OCI-LY1 (cell line): ENCODE results near the gene MAML1.

Experiments used
- H2AFZ ChIP-seq: fragments of 200-600 bp; sonication (generic), shearing (Covaris generic); 2 replicates; pipeline ENCODE4 v1.6.0; 2014; ENCODE audit warnings: antibody characterized with exemption, mild to moderate bottlenecking, low read length
- H3F3A ChIP-seq: fragments of 200-600 bp; sonication (generic), shearing (Covaris generic); 2 replicates; pipeline ENCODE4 v1.6.0; 2014; ENCODE audit warnings: mild to moderate bottlenecking, antibody characterized with exemption, low read length, moderate library complexity; ENCODE audit not compliant: insufficient read depth
- H3K27ac ChIP-seq: fragments of 200-600 bp; sonication (generic); 2 replicates; pipeline ENCODE4 v1.5.1; 2014; ENCODE audit warnings: low read length, mixed run types, mild to moderate bottlenecking, low read depth; ENCODE audit not compliant: poor library complexity, severe bottlenecking
- H3K27me3 ChIP-seq: fragments of 200-600 bp; sonication (generic); 2 replicates; pipeline ENCODE4 v1.6.0; 2014; ENCODE audit warnings: antibody characterized with exemption, mild to moderate bottlenecking, low read length, moderate library complexity; ENCODE audit not compliant: insufficient read depth
- H3K36me3 ChIP-seq: fragments of 200-600 bp; sonication (generic); 2 replicates; pipeline ENCODE4 v1.6.1; 2014; ENCODE audit warnings: mild to moderate bottlenecking, antibody characterized with exemption, low read length, moderate library complexity, mixed read lengths; ENCODE audit not compliant: insufficient read depth
- H3K4me1 ChIP-seq: fragments of 200-600 bp; sonication (generic); 2 replicates; pipeline ENCODE4 v1.5.1; 2014; ENCODE audit warnings: mild to moderate bottlenecking, low read length, moderate library complexity; ENCODE audit not compliant: insufficient read depth, severe bottlenecking
- H3K4me2 ChIP-seq: fragments of 200-600 bp; sonication (generic), shearing (Covaris generic); 2 replicates; pipeline ENCODE4 v1.6.1; 2014; ENCODE audit warnings: low read length
- H3K4me3 ChIP-seq: fragments of 200-600 bp; sonication (generic); 2 replicates; pipeline ENCODE4 v1.5.1; 2014; ENCODE audit warnings: low read length, low read depth, mild to moderate bottlenecking, mixed read lengths; ENCODE audit not compliant: poor library complexity, severe bottlenecking
- H3K79me2 ChIP-seq: fragments of 200-600 bp; shearing (Covaris generic); 2 replicates; pipeline ENCODE4 v1.6.1; 2016; ENCODE audit warnings: mixed run types, low read length, mixed read lengths; ENCODE audit not compliant: insufficient read depth
- H3K9ac ChIP-seq: fragments of 200-600 bp; sonication (generic), shearing (Covaris generic); 2 replicates; pipeline ENCODE4 v1.6.1; 2014; ENCODE audit warnings: mild to moderate bottlenecking, low read length, mixed read lengths
- H3K9me2 ChIP-seq: fragments of 200-600 bp; sonication (generic), shearing (Covaris generic); 2 replicates; pipeline ENCODE4 v1.6.1; 2014; ENCODE audit warnings: low read depth, mild to moderate bottlenecking, low read length, mixed read lengths
- H3K9me3 ChIP-seq: fragments of 200-600 bp; shearing (Covaris generic); 2 replicates; pipeline ENCODE4 v1.6.1; 2014; ENCODE audit warnings: low read length, mixed read lengths
- H4K20me1 ChIP-seq: fragments of 200-600 bp; sonication (generic), shearing (Covaris generic); 2 replicates; pipeline ENCODE4 v1.6.0; 2016; ENCODE audit warnings: mild to moderate bottlenecking, low read length; ENCODE audit not compliant: insufficient read depth
- EZH2 ChIP-seq: fragments of 200-600 bp; sonication (generic), shearing (Covaris generic); IDR thresholded peaks from 2 replicates; pipeline ENCODE4 v1.8.0; 2017; ENCODE audit warnings: borderline replicate concordance, mixed run types, mild to moderate bottlenecking, antibody characterized with exemption, low read length, moderate library complexity, mixed read lengths
- TF ChIP-seq, protein P1 (sequence below): fragments of 200-600 bp; sonication (generic), shearing (Covaris generic); IDR thresholded peaks from 2 replicates; pipeline ENCODE4 v1.5.1; 2017; ENCODE audit warnings: mild to moderate bottlenecking, antibody characterized with exemption, low read length, moderate library complexity, mixed read lengths

Gene MAML1

DNA sequence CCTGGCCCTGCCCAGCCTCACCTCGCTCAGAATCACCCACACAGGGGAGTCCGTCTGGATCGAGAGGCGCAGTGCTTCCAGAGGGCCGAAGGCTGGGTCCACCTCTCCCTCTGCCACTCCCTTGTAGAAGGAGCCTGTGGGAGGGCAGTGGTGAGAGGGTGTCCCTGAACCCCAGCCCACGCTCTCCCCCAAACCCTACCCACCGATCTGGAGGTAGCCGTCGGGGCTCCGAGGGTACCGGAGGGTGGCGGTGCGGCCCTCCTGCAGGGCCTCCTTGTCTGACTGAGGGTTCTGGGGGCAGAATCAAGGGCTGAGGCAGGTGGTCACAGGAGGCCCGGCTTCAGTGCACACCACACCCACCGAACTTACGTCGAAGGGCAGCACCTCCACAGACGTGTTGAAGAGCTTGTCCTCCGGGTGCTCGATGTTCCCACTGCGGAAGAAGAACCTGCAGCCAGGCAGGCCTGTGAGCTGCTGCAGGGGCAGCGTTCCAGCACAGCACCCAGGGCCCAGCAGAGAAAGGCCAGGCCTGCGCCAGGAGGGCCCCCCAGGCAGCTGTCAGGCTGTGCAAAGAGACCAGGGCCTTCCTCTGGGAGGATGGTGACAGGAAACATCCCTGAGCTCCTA is 65.6 kb downstream of the MAML1 start:
- Histone ChIP-seq H4K20me1 (no peaks in the 10 kb centered on the region), H2AFZ (no peak overlapping the region), H3K9me3 (no peaks in the 10 kb centered on the region), H3K4me3 (no peak overlapping the region), H3K4me2 (no peak overlapping the region), H3K27ac (no peak overlapping the region), H3K27me3 (no peaks in the 10 kb centered on the region), H3K79me2 (no peaks in the 10 kb centered on the region), H3K9ac (no peak overlapping the region), H3K36me3 (peaks cover 5% of the 10 kb centered on the region), H3F3A (no peaks in the 10 kb centered on the region), H3K9me2 (no peaks in the 10 kb centered on the region), H3K4me1 (peaks cover 21% of the 10 kb centered on the region)
- no peak for TF ChIP-seq EZH2
- TF ChIP-seq, protein P1, sequence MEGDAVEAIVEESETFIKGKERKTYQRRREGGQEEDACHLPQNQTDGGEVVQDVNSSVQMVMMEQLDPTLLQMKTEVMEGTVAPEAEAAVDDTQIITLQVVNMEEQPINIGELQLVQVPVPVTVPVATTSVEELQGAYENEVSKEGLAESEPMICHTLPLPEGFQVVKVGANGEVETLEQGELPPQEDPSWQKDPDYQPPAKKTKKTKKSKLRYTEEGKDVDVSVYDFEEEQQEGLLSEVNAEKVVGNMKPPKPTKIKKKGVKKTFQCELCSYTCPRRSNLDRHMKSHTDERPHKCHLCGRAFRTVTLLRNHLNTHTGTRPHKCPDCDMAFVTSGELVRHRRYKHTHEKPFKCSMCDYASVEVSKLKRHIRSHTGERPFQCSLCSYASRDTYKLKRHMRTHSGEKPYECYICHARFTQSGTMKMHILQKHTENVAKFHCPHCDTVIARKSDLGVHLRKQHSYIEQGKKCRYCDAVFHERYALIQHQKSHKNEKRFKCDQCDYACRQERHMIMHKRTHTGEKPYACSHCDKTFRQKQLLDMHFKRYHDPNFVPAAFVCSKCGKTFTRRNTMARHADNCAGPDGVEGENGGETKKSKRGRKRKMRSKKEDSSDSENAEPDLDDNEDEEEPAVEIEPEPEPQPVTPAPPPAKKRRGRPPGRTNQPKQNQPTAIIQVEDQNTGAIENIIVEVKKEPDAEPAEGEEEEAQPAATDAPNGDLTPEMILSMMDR: no peak

DNA sequence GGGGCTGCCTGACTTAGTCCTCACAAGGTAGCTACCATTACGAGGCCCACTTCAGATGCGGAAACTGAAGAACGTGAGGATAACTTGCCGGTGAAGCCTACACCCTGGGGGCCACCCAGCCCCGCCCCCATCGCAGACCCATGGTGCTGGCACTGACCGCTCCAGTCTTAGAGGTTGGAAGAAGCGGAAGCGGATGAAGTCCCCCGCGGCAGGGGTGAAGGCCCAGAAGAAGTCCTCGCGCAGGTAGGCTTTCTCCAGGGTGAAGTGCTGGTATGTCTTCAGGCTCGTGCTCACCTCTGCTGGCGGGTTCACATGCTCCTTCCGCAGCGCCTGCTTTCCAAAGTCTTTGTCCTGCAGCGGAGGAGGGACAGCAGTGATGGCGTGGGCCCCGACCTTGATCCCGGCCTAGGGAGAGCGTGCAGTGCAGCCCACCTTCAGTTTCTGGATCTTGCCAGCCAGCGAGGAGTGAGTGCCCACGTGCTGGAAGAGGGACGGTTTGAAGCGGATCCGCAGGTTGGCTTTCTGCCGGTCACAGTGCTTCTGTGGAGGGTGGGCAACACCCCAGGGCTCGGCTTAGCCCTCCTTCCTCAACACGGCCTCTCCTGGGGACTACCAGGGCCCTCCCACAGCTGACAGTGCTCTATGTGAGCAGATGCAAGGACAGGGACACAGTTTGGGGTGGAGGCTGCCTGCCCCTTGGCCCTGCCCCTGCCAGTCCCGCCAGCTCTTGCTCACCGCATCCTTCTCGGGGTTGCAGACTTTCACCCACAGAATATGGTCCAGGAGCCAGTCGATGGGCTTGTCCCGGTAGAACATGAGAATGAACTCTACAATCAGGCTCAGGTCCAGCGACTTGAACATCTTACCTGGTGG is 66.4 kb downstream of the MAML1 start:
- Histone ChIP-seq H4K20me1 (no peaks in the 10 kb centered on the region), H3K36me3 (peaks cover 5% of the 10 kb centered on the region), H3K4me2 (no peak overlapping the region), H2AFZ (no peak overlapping the region), H3K9me2 (no peaks in the 10 kb centered on the region), H3K27ac (no peak overlapping the region), H3K4me1 (peaks cover 18% of the 10 kb centered on the region), H3K27me3 (no peaks in the 10 kb centered on the region), H3K79me2 (no peaks in the 10 kb centered on the region), H3K9ac (no peak overlapping the region), H3F3A (no peaks in the 10 kb centered on the region), H3K4me3 (no peak overlapping the region), H3K9me3 (no peaks in the 10 kb centered on the region)
- no peak for TF ChIP-seq EZH2
- TF ChIP-seq, protein P1: no peak

DNA sequence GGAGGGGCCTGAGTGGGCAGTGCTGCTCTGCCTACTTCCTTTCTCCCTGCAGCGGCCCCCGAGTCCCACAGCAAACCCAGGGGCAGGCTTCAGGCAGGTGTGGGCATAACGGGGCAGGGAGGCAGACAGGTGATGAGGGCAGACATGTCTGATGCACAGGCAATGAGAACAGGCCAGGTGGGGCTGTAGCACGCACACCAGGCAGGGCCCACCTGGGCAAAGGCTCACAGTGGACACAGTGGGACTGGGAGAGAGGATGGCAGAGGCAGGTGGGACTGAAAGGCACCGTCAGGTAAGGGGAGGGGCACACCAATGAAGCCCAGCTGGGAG is 67.0 kb downstream of the MAML1 start:
- H4K20me1 ChIP-seq: no peaks in the 10 kb centered on the region
- H3K4me3 ChIP-seq: no peak overlapping the region
- TF ChIP-seq EZH2: no peak
- TF ChIP-seq, protein P1: no peak
- peaks cover 5% of the 10 kb centered on the region for H3K36me3 ChIP-seq
- H3F3A ChIP-seq: no peaks in the 10 kb centered on the region
- no peak overlapping the region for H3K9ac ChIP-seq
- no peaks in the 10 kb centered on the region for H3K9me2 ChIP-seq
- peaks cover 16% of the 10 kb centered on the region for H3K4me1 ChIP-seq
- no peaks in the 10 kb centered on the region for H3K79me2 ChIP-seq
- H3K27me3 ChIP-seq: no peaks in the 10 kb centered on the region
- no peak overlapping the region for H3K4me2 ChIP-seq
- H3K27ac ChIP-seq: no peak overlapping the region
- H3K9me3 ChIP-seq: no peaks in the 10 kb centered on the region
- no peak overlapping the region for H2AFZ ChIP-seq
